Naive thymus-derived CD4-positive, alpha-beta T cell (primary cell): ENCODE data around the gene GJB1. TPM values are rescaled to one million over a fixed set of nuclear protein-coding genes. Genes with fewer than 3 reads are reported as not detected.

Experiments used
- ATAC-seq: fragments of 150-1000 bp; cut with Tn5 transposase; 2 replicates; pipeline ENCODE4 v1.10.0; 2021; ENCODE audit warnings: mild to moderate bottlenecking, moderate library complexity
- CTCF ChIA-PET: fragments of 350-600 bp; sonication (Branson Sonifier 250); formaldehyde crosslinking; loops from one replicate; lab custom pipeline; 2021; ENCODE audit warnings: antibody characterized with exemption; lab: Charles Lee
- POLR2A ChIA-PET: fragments of 350-600 bp; sonication (Branson Sonifier 250); formaldehyde crosslinking; loops from one replicate; lab custom pipeline; 2021; ENCODE audit warnings: antibody characterized with exemption, inconsistent platforms; lab: Charles Lee
- DNase-seq, 9 donors: peaks; one replicate each; pipeline versions ENCODE4 v3.0.0 to v3.0.0-alpha.2; 2020 to 2022; ENCODE audit warnings: mixed read lengths in 1 of 9
- H3K27ac ChIP-seq: one replicate; pipeline ENCODE4 v1.7.0; 2013; ENCODE audit warnings: mild to moderate bottlenecking, low read depth, low read length, moderate library complexity
- H3K27me3 ChIP-seq, 2 donors: one replicate each; pipeline ENCODE4 v1.7.0; 2013; ENCODE audit warnings: low read length in 2 of 2, mild to moderate bottlenecking in 2 of 2, moderate library complexity in 2 of 2; ENCODE audit not compliant: control insufficient read depth in 2 of 2, insufficient read depth in 2 of 2
- H3K36me3 ChIP-seq, 3 experiments: 1 replicate in 2 of 3; 2 replicates in 1 of 3; pipeline ENCODE4 v1.7.0; 2013; ENCODE audit warnings: low read length in 3 of 3, mild to moderate bottlenecking in 3 of 3, moderate library complexity in 1 of 3; ENCODE audit not compliant: insufficient read depth in 3 of 3, control insufficient read depth in 2 of 3
- H3K4me1 ChIP-seq, 2 donors: one replicate each; pipeline ENCODE4 v1.7.0; 2013; ENCODE audit warnings: low read length in 2 of 2, mild to moderate bottlenecking in 2 of 2, moderate library complexity in 1 of 2; ENCODE audit not compliant: control insufficient read depth in 2 of 2, insufficient read depth in 2 of 2
- H3K4me3 ChIP-seq: 2 replicates; pipeline ENCODE4 v1.7.0; 2013; ENCODE audit warnings: mild to moderate bottlenecking, low read length
- H3K9me3 ChIP-seq, 3 experiments: 1 replicate in 2 of 3; 2 replicates in 1 of 3; pipeline ENCODE4 v1.7.0; 2013; ENCODE audit warnings: low read length in 3 of 3; ENCODE audit not compliant: control insufficient read depth in 2 of 3
- H3K27ac Mint-ChIP-seq, 9 donors: one replicate each; pipeline ENCODE4 v1.8.0; 2020 to 2022; ENCODE audit warnings: mixed read lengths in 9 of 9, mild to moderate bottlenecking in 8 of 9, moderate library complexity in 5 of 9, inconsistent platforms in 2 of 9
- H3K27me3 Mint-ChIP-seq, 5 donors: one replicate each; pipeline ENCODE4 v1.8.0; 2021 to 2022; ENCODE audit warnings: mixed read lengths in 5 of 5, mild to moderate bottlenecking in 1 of 5
- H3K36me3 Mint-ChIP-seq, 5 donors: one replicate each; pipeline ENCODE4 v1.8.0; 2020 to 2022; ENCODE audit warnings: mixed read lengths in 5 of 5, mild to moderate bottlenecking in 3 of 5, inconsistent platforms in 1 of 5
- H3K4me1 Mint-ChIP-seq, 7 donors: one replicate each; pipeline ENCODE4 v1.8.0; 2020 to 2022; ENCODE audit warnings: mixed read lengths in 7 of 7, mild to moderate bottlenecking in 3 of 7, inconsistent platforms in 1 of 7
- H3K4me3 Mint-ChIP-seq, 10 donors: one replicate each; pipeline ENCODE4 v1.8.0; 2020 to 2022; ENCODE audit warnings: mild to moderate bottlenecking in 10 of 10, mixed read lengths in 10 of 10, moderate library complexity in 6 of 10, inconsistent platforms in 2 of 10
- H3K9me3 Mint-ChIP-seq, 11 donors: one replicate each; pipeline ENCODE4 v1.8.0; 2020 to 2022; ENCODE audit warnings: mixed read lengths in 11 of 11, mild to moderate bottlenecking in 4 of 11, inconsistent platforms in 1 of 11, moderate library complexity in 1 of 11
- intact Hi-C, 2 donors: fragments of 100-400 bp; cut with micrococcal nuclease; formaldehyde crosslinking; loops; one replicate each; pipeline ENCODE4 v1.15.1; 2023
- polyA plus RNA-seq, 2 donors: library from polyadenylated mRNA; unstranded; fragments of 300-500 nt; fragmentation: Illumina TruSeq; gene quantifications; one replicate each; pipeline ENCODE4 v1.2.3, GENCODE V29; 2021
- total RNA-seq, 6 experiments: library from RNA in 5 of 6; stranded (reverse) in 5 of 6; gene quantifications; 1 replicate in 5 of 6; 2 replicates in 1 of 6; pipeline ENCODE4 v1.2.3 and lab custom pipeline; 2021 to 2026

The GJB1 gene
- total and polyA plus RNA-seq, 7 experiments from 2014 or later, result not detected

- peaks cover 0 to 13% (median 0%) of the 10 kb centered on the region in 5 donors for H3K36me3 Mint-ChIP-seq
- peaks cover 0 to 4% of the 10 kb centered on the region in 2 donors for H3K4me1 ChIP-seq
- no peak overlapping the region for H3K4me3 ChIP-seq
- no peak overlapping the region for H3K27ac ChIP-seq
- ATAC-seq (no peak), DNase-seq (no peak)
- no peaks in the 10 kb centered on the region for H3K9me3 Mint-ChIP-seq
- ChIA-PET CTCF (no interaction called here), POLR2A (interaction anchor here (0.6 to 3.9 kb wide), 3 partner anchors 18 to 186 kb away, joined by 4 to 15 read pairs (median 7); partner anchors contain the start of gene TAF1)
- intact Hi-C loops, result loop anchor here in 1 of 2 donors (5.0 kb wide), 1 partner anchor 168 kb away; the partner anchor contains the start of gene TAF1
- H3K9me3 ChIP-seq, result no peaks in the 10 kb centered on the region
- H3K4me3 Mint-ChIP-seq, result peak overlapping the region in 6 of 10 donors; percentile 1 to 55 (median 38)
- no peaks in the 10 kb centered on the region for H3K27me3 ChIP-seq
- no peaks in the 10 kb centered on the region for H3K36me3 ChIP-seq
- peak overlapping the region in 5 of 9 donors; percentile 21 to 87 (median 59) for H3K27ac Mint-ChIP-seq
- no peaks in the 10 kb centered on the region for H3K27me3 Mint-ChIP-seq
- peaks cover 18 to 28% (median 25%) of the 10 kb centered on the region in 7 donors for H3K4me1 Mint-ChIP-seq
These were observed 23.6 kb upstream of the GJB1 start for GRCh38 chrX:71199252-71200008.

GRCh38 chrX:71210816-71211215, 12.2 kb upstream of the GJB1 start:
- Histone ChIP-seq H3K27me3 (no peaks in the 10 kb centered on the region), H3K27ac (no peak overlapping the region), H3K4me3 (no peak overlapping the region), H3K9me3 (no peaks in the 10 kb centered on the region), H3K36me3 (no peaks in the 10 kb centered on the region), H3K4me1 (no peaks in the 10 kb centered on the region)
- H3K27me3 Mint-ChIP-seq, result peaks cover 0 to 8% (median 0%) of the 10 kb centered on the region in 5 donors
- DNase-seq (no peak), ATAC-seq (no peak)
- H3K36me3 Mint-ChIP-seq, result no peaks in the 10 kb centered on the region
- CTCF ChIA-PET, result no interaction called here
- peaks cover 0 to 2% (median 0%) of the 10 kb centered on the region in 11 donors for H3K9me3 Mint-ChIP-seq
- H3K4me3 Mint-ChIP-seq, result no peak overlapping the region
- intact Hi-C loops, result no loop called here
- POLR2A ChIA-PET, result no interaction called here
- H3K27ac Mint-ChIP-seq, result no peak overlapping the region
- no peaks in the 10 kb centered on the region for H3K4me1 Mint-ChIP-seq

GRCh38 chrX:71212536-71212935, 10.5 kb upstream of the GJB1 start:
- DNase-seq (no peak), ATAC-seq (no peak)
- Histone ChIP-seq H3K27ac (no peak overlapping the region), H3K4me1 (no peaks in the 10 kb centered on the region), H3K4me3 (no peak overlapping the region), H3K27me3 (no peaks in the 10 kb centered on the region), H3K9me3 (no peaks in the 10 kb centered on the region), H3K36me3 (no peaks in the 10 kb centered on the region)
- peaks cover 0 to 6% (median 3%) of the 10 kb centered on the region in 7 donors for H3K4me1 Mint-ChIP-seq
- CTCF ChIA-PET, result no interaction called here
- H3K27ac Mint-ChIP-seq, result no peak overlapping the region
- intact Hi-C loops, result no loop called here
- no peaks in the 10 kb centered on the region for H3K36me3 Mint-ChIP-seq
- H3K27me3 Mint-ChIP-seq, result peaks cover 0 to 8% (median 0%) of the 10 kb centered on the region in 5 donors
- no peak overlapping the region for H3K4me3 Mint-ChIP-seq
- POLR2A ChIA-PET, result no interaction called here
- peaks cover 0 to 2% (median 0%) of the 10 kb centered on the region in 11 donors for H3K9me3 Mint-ChIP-seq

GRCh38 chrX:71214152-71214551, 8.9 kb upstream of the GJB1 start:
- Mint-ChIP-seq H3K27me3 (peaks cover 0 to 6% (median 0%) of the 10 kb centered on the region in 5 donors), H3K4me1 (peaks cover 0 to 6% (median 3%) of the 10 kb centered on the region in 7 donors), H3K9me3 (peaks cover 0 to 2% (median 0%) of the 10 kb centered on the region in 11 donors), H3K27ac (no peak overlapping the region), H3K36me3 (no peaks in the 10 kb centered on the region), H3K4me3 (no peak overlapping the region)
- intact Hi-C loops, result no loop called here
- Histone ChIP-seq H3K36me3 (no peaks in the 10 kb centered on the region), H3K27ac (no peak overlapping the region), H3K4me1 (no peaks in the 10 kb centered on the region), H3K4me3 (no peak overlapping the region), H3K9me3 (no peaks in the 10 kb centered on the region), H3K27me3 (no peaks in the 10 kb centered on the region)
- DNase-seq (no peak), ATAC-seq (no peak)
- ChIA-PET CTCF (no interaction called here), POLR2A (no interaction called here)

GRCh38 chrX:71214604-71215337, 8.3 kb upstream of the GJB1 start:
- Mint-ChIP-seq H3K9me3 (peaks cover 0 to 2% (median 0%) of the 10 kb centered on the region in 11 donors), H3K27me3 (peaks cover 0 to 3% (median 0%) of the 10 kb centered on the region in 5 donors), H3K4me1 (peaks cover 0 to 6% (median 3%) of the 10 kb centered on the region in 7 donors), H3K27ac (no peak overlapping the region), H3K36me3 (no peaks in the 10 kb centered on the region), H3K4me3 (no peak overlapping the region)
- Histone ChIP-seq H3K4me1 (no peaks in the 10 kb centered on the region), H3K4me3 (no peak overlapping the region), H3K27ac (no peak overlapping the region), H3K27me3 (no peaks in the 10 kb centered on the region), H3K36me3 (no peaks in the 10 kb centered on the region), H3K9me3 (no peaks in the 10 kb centered on the region)
- no peak for ATAC-seq
- ChIA-PET POLR2A (no interaction called here), CTCF (no interaction called here)
- DNase-seq, result no peak
- intact Hi-C loops, result no loop called here

- Histone ChIP-seq H3K4me3 (no peak overlapping the region), H3K4me1 (no peaks in the 10 kb centered on the region), H3K27me3 (no peaks in the 10 kb centered on the region), H3K36me3 (no peaks in the 10 kb centered on the region), H3K9me3 (no peaks in the 10 kb centered on the region), H3K27ac (no peak overlapping the region)
- no peak for ATAC-seq
- H3K27me3 Mint-ChIP-seq, result peaks cover 0 to 3% (median 0%) of the 10 kb centered on the region in 5 donors
- DNase-seq, result no peak
- H3K36me3 Mint-ChIP-seq, result no peaks in the 10 kb centered on the region
- no peak overlapping the region for H3K4me3 Mint-ChIP-seq
- ChIA-PET POLR2A (interaction anchor here (1.6 kb wide), 1 partner anchor 151 kb away, joined by 4 read pairs; the partner anchor contains the start of gene TAF1), CTCF (no interaction called here)
- intact Hi-C loops, result no loop called here
- no peak overlapping the region for H3K27ac Mint-ChIP-seq
- H3K4me1 Mint-ChIP-seq, result peaks cover 0 to 6% (median 3%) of the 10 kb centered on the region in 7 donors
- H3K9me3 Mint-ChIP-seq, result peaks cover 0 to 2% (median 0%) of the 10 kb centered on the region in 11 donors
These were observed 7.6 kb upstream of the GJB1 start for GRCh38 chrX:71215338-71215912.
